Fibroblast of skin of scalp (primary cell): Measurements from ENCODE around the gene PAQR7.
A peak's percentile ranks its signal among the peaks of the same experiment; 100 is the strongest.

Experiments
- DNase-seq: peaks from one replicate; pipeline ENCODE4 v3.0.0-alpha.2; 2013

PAQR7 gene

DNA sequence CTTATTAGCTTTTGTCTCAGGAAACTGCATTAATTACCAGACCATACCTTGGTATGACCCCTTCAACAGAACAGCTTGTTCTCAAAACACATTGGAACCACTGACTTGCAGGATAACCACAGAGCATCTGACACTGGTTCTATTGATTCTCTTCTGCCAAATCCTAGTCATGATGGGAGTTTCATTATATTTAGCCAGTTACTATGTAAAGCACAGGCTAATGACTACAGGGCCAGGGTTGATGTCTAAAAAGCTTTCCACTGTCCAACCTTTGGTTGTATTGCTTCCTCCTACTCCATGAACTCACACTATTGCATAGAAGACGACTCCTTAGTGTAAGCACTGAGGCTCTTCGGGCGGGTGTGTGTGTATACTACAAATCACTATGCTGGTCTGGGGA lies 27.0 kb upstream of the PAQR7 start:
- DNase-seq = no peak

DNA sequence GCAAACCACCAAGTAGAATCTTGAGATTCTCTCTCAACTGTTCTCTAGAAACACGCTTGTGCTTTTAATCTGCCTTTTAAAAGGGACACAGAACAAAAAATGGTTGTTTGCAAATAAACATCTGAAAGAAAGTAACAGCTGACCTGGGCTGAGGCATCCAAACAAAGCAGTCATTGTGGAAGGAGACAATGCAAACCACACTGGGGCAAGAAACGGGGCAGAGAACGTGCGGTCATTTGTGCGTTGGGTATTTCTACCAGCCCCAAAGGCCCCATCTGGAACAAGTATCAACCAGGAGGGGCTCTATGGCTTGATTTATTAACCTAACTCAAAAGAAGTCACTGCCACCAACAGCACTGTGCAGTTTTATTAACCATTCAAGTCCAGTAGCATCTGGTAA lies 24.7 kb upstream of the PAQR7 start:
- DNase-seq = no peak

GRCh38 chr1:25899792-25900191 lies 24.3 kb upstream of the PAQR7 start:
- DNase-seq = peak; percentile 20

DNA sequence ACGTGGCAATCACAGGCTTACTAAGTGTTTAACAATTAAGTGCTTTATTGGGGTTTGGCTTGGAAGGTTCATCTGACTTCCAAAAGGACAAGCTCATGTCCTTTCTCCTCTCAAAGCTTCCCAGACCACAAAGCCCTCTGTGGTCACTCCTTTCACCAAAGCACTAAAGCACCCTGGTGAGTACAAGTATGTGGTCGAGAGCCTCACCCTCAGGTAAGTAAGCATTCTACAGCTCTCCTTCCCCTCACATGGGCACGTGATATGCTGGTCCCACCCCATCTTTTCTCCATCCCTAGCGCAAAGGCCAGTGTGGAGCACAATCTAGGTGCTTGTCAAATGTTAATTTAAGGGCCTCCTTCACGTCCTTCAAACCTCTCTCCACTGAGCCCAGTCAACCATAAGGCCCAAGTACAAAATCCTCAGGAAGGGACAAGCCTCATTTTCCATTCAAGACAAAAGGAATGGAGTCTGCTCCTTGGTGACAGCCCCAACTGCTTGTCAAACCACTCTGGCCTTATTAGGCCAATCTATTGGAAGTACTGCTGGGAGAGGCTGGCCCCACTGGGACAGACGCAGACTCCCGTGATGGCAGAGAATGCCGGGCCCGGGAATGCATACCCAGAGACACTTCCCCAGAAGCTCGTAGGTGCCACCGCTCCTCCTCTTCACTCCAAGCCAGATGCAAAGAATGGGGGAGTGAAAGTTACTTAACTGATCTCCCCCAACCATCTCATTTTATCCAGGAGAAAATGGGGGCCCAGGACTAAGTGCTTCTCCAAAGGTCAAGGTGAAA lies 22.9 kb upstream of the PAQR7 start:
- no peak for DNase-seq

- DNase-seq = no peak
These were observed 22.2 kb upstream of the PAQR7 start for GRCh38 chr1:25897754-25898153.

- peak; percentile 41 for DNase-seq
These were observed 20.8 kb upstream of the PAQR7 start for GRCh38 chr1:25896266-25896665.

GRCh38 chr1:25895365-25895990 lies 20.0 kb upstream of the PAQR7 start:
- DNase-seq = peak; percentile 93

- no peak for DNase-seq
These were observed 17.6 kb upstream of the PAQR7 start for GRCh38 chr1:25893116-25893515.

- DNase-seq = no peak
These were observed 16.1 kb upstream of the PAQR7 start for GRCh38 chr1:25891606-25892005.

DNA sequence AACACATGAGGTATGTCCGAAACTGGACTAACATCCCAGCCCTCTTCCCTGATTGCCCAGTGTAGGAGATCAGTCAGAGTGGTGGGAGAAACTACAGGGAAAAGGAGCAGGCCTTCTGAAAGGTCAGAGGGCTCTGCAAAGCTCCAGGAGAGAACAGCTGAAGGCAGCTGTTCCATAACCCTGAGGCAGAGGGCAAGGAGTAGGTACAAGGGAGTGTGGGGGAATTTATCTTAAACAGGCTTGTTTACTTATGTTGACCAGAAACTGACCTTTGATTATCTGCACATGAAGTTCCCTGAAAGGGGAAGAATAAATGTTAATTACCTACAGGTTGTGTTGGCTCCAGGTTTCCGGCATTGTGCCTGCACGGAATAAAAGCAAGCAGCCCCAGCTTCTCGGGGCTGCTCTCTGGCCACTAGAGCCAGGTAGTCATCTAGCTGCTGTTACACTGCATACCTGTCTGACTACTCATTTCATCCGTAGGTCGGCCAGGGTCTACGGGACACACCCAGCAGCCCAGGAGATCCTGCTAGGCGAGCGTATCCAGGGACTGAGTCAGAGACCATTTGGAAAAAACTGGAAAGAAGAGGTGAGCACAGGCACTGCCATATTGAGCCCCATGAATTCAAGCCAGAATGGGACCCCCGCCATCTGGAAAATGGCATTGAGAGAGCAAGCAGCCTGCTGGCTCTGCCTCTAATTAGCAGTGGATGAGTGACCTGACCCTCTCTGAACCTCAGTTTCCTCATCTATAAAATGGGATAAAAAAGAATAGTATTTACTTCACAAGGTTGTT lies 14.9 kb upstream of the PAQR7 start:
- peak; percentile 24 for DNase-seq

- DNase-seq = peak; percentile 17
These were observed 14.0 kb upstream of the PAQR7 start for GRCh38 chr1:25889470-25889869.

GRCh38 chr1:25888426-25888987 lies 13.0 kb upstream of the PAQR7 start:
- no peak for DNase-seq

DNA sequence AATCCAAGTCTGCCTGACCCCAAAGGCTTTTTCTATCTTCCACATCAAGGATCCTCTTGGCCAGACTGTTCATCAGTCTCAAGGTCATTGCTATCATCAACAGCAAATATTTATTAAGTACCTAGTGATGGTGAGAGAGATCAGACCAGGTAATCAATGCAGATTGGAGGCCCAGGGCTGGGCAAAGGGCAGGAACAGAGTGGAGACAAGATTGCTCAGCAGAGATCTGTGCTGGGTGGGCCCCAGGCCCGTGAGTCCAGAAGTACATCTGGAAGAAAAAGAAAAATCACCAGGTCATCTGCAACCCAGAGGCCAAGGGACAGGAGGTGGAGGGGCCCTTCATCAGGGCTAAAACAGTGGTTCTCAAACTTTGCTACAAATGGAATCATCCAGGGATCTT lies 10.1 kb upstream of the PAQR7 start:
- DNase-seq = no peak

GRCh38 chr1:25881266-25881665 lies 5.8 kb upstream of the PAQR7 start:
- no peak for DNase-seq

DNA sequence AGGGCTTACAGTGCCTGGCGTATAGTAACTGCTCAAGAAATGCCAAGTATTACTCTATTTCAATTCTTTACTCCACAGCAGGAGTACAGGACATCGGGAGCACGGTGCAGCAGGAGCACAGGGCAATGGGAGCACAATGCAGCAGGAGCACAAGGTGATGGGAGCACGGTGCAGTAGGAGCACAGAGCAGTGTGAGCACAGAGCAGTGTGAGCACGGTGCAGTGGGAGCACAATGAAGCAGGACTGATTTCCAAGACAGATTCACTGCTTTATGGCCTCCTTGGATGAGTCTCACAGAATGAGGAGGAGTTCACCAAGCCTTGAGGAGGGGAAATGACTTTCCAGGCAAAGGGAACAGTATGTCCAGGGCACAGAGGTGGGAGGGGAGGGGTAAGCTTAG lies 5.0 kb upstream of the PAQR7 start:
- no peak for DNase-seq

- no peak for DNase-seq
These were observed 4.2 kb upstream of the PAQR7 start for GRCh38 chr1:25879675-25880074.

- DNase-seq = no peak
These were observed 3.2 kb upstream of the PAQR7 start for GRCh38 chr1:25878690-25879089.

DNA sequence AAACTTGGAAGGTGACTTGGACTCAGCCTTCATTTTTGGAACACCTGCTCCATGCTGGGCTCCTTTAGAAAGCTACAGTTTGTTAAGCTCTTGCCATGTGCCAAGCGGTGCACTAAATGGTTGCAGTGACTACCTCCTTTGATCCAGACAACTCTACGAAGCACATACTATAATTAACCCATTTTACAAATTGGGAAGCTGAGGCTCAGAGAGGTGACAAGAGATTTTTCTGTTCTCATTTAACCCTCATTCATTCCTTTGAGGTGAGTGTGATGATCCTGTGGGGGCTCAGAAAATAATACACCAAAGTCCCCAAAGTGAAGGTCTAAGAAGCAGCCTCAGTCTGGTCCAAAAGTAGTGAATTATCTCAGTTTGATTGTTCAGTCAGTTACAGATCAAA lies 1.6 kb upstream of the PAQR7 start:
- no peak for DNase-seq

DNA sequence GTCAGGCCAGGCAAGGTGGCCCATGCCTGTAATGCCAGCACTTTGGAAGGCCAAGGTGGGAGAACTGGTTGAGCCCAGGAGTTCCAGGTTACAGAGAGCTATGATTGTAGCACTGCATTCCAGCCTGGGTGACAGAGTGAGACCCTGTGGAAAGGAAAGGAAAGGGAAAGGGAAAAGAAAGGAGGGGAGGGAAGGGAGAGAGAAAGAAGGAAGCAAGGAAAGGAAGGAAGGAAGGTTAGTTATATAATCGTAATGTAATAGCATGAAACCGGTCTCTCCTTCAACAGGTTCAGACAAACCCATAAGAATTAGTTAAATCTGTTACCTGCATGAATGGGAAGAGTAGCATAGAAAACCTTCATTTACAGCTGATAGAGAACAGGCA lies 1.2 kb upstream of the PAQR7 start:
- DNase-seq = no peak

DNA sequence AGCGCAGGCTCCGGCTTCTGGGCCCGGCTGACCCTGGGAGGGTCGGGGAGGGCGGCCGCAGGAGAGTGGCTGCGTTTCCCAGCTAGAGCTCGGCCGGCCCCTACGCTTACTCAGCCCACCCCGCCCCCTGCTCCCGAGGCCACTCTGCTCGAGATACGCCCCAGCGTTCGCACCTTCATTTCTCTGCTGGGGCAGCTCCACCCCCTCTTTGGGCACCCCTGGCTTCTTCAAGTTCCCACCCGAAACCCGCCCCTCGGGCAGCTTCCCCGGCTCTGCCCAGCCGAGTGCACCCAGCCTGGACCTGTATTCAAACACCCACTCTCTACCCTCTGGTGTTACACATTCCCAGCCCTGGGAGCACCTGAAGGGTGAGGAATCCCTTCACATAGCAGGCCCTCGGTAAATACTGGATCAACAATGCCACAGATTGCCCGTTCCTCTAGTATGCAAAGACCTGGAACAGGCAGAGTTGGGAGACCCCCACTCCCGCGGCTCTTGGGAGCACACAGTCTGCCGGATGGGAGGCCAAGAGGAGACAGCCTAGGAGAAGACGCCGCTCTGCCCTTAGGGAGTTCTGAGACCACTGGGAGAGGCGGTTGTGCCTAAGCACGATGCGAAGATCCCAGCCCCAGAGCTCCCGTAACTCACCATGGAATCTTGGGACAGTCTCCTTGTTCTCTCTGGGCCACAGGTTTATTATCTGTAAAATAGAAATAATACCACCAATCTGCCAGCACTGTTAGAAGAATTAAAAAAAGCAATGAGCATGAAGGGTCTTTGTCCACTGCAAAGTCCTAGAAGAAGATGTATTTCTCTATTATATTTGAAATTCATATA lies 566 bp upstream of the PAQR7 start:
- no peak for DNase-seq

- DNase-seq = no peak
These were observed 814 bp downstream of the PAQR7 start for GRCh38 chr1:25874635-25875153.

DNA sequence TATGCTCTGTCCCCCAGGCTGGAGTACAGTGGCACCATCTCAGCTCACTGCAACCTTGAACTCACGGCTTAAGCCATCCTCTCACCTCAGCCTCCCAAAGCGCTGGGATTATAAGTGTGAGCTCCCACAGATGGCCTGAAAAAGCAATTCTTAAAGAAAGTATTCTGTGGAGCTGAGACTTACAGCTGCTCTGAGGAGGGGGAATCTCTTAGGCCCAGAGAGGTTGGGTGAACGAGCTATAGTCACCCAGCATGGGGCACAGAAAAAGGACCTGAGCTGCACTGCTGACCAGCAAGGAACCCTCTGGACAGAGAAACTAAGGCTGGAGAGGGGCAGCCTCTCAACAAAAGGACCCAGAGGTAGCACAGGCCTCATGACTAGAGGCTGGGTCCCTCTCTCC lies 1.3 kb downstream of the PAQR7 start:
- DNase-seq = no peak
